EL (cell line): Measurements from ENCODE around the gene RAET1G.
"Not testable (repeated sequence)": the region's sequence is repeated elsewhere in the genome, so short reads cannot be mapped to it uniquely, and the experiment has no call there.

Experiments
- DNase-seq: peaks from one replicate; pipeline ENCODE4 v3.0.0-alpha.2; 2016

The RAET1G gene

DNA sequence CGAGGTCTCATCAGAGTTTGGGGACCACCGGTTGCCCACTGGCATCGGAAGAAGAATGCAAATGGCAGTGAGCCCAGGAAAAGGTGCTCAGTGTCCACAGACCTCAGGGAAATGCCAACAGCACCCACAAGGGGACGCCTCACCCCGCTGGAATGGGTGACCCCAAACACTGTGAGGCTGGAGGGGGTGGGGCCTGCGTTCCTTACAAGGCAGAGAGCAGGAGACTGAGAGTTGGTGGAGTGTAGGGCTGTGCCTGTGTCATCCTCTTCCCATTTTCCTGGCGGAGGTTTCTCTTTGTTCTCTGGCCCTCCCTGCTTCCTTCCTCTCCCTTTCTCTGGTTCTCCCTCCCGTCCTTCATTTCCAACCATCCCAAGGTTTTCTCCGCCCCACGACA lies 31.0 kb upstream of the RAET1G start:
- DNase-seq, result not testable (repeated sequence)

DNA sequence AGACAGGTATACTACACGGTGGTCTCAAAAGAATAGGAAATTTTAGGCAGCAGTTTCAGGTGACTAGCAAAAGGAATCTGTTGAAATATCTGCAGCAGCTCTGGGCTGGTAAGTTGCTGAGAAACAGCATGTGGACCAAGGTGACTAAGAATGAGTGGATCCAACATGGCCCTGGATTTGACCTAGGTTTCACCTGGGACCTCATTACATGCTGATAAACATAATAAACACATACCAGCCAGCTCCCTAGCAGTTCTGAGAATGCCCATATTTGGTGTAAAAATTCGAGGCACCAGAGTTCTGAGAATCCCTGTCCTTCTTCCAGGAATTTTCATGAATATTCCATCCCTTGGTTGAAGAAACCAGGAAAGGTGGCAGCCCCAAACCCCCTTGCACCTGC lies 30.5 kb upstream of the RAET1G start:
- DNase-seq, result not testable (repeated sequence)

GRCh38 chr6:149951626-149952025 lies 28.7 kb upstream of the RAET1G start:
- no peak for DNase-seq

DNA sequence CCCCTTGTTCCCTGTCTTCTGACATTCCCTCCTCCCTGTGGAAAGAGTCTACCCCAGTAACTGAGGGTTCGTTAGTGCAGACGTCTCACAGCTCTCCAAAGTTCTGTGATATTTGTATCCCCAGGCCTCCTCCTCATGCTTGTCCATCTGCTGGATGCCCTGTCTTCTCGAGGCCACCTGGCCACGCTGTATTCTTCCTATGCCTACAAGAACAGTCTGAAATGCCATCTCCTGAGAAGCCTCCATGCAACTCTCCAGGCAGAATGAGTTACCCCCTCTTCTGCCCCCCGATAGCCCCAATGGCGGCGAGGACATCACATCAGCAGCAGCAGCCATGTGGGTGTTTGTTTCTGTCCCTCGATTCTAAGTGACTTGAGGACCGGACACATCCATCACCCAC lies 28.2 kb upstream of the RAET1G start:
- no peak for DNase-seq

DNA sequence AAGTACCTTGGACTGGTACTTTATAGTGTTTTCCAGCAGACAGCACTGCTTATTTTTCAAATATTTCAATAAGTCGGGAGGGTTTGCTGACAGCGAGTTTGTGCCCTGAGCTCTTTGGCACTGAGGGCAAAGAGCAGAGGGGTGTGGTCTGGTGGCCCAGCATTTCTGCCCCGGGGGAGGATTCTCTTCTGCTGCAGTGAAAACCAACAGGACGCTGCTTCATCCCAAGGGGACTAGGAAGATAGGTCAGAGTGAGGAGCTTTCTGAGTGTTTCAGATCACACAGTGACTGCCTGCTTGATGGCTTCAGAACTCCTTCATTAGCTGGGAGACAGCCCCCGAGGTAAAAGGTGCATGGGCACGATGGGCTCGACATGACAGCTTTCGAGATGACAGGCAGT lies 27.5 kb upstream of the RAET1G start:
- no peak for DNase-seq

DNA sequence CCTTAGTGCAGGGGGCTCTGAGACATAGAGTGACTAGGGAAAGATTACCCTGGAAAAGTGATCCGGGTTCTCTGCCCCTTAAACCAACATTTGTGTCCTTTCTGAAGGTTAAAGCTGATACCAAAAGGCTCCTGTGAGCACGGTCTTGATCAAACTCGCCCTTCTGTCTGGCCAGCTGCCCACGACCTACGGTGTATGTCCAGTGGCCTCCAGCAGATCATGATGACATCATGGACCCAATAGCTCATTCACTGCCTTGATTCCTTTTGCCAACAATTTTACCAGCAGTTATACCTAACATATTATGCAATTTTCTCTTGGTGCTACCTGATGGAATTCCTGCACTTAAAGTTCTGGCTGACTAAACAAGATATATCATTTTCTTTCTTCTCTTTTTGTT lies 25.7 kb upstream of the RAET1G start:
- DNase-seq, result no peak

DNA sequence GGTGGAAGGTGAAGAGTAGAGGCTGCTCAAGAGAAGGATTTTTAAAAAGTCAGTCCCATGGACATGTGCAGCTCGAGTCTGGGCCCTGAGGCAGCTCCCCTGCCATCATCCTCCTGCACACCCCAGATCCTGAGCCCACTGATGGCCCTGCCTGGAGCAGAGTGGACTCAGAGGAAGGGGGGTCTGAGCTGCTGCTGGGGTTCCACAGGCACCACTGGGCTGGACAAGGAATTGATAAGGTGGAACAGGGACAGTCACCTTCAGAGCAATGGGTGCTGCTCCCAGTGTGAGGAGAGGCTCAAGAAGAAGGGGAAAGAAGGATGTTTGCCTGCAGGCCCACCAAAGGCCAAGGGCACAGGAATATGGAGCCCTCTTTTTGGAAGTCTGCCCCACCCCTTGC lies 25.1 kb upstream of the RAET1G start:
- DNase-seq, result no peak

DNA sequence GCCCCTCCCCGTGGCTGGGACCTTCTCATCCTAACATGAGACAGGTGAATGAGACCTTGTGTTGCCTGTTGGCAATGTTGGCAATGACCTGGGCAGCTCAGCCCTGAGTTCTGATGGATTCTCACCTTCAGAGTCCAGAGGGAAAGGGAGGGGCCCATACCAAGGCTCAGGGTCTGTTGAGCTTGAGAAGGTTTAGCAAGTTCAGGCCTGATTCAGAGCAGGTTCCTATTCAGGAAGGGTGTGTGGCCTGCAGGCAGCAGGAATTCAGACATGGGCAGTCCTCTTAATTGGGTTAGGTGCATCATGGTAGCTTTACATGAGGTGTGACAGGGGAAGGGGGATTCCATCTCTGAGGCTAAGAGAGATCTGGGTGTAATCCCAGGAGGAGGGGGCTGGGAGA lies 24.6 kb upstream of the RAET1G start:
- DNase-seq, result not testable (repeated sequence)

DNA sequence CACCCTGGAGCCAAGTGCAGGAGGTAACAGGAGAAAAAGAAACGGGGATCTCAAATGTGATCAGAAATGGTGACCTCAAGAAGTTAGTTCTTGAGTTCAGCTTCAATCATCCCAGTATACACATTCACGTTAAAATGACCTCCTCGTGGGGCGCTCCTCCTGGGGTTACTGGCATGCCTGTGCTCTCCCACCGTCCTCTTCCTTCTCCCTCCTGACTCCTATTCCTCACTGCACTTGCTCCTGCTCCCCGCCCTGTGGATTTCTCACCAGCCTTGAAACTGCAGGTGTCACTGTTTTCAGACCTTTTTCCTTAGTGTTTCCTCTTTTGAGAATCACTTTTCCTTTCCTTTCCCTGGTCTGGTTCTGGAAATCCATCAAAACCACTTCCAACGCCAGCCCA lies 23.7 kb upstream of the RAET1G start:
- not testable (repeated sequence) for DNase-seq

DNA sequence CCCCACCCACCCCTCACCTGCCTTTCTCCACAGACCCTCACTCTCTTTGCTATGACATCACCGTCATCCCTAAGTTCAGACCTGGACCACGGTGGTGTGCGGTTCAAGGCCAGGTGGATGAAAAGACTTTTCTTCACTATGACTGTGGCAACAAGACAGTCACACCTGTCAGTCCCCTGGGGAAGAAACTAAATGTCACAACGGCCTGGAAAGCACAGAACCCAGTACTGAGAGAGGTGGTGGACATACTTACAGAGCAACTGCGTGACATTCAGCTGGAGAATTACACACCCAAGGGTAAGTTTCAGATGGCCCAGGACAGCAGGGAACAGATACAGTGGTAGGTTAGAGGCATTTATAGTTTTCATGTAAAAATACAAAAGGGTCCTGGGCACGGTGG lies 22.4 kb upstream of the RAET1G start:
- not testable (repeated sequence) for DNase-seq

- not testable (repeated sequence) for DNase-seq
Observed at GRCh38 chr6:149943321-149943720, 20.4 kb upstream of the RAET1G start.

DNA sequence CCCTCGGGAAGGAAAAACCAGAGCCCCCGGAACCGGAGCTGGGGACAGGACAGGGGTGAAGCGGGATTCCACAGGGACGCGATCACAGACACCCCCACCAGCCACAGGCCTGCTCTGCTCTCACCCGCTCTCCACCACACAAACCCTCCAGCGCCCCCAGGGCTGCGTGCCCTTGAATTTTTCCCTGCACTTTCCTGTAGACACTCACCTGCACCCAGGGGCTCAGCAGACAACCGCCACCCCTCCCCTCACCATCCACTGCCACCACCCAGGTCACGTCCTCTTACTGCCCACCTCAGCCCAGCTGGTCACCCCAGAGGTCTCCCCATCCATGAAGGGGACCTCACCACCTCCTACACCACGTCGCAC lies 19.5 kb upstream of the RAET1G start:
- DNase-seq, result peak; percentile 20

DNA sequence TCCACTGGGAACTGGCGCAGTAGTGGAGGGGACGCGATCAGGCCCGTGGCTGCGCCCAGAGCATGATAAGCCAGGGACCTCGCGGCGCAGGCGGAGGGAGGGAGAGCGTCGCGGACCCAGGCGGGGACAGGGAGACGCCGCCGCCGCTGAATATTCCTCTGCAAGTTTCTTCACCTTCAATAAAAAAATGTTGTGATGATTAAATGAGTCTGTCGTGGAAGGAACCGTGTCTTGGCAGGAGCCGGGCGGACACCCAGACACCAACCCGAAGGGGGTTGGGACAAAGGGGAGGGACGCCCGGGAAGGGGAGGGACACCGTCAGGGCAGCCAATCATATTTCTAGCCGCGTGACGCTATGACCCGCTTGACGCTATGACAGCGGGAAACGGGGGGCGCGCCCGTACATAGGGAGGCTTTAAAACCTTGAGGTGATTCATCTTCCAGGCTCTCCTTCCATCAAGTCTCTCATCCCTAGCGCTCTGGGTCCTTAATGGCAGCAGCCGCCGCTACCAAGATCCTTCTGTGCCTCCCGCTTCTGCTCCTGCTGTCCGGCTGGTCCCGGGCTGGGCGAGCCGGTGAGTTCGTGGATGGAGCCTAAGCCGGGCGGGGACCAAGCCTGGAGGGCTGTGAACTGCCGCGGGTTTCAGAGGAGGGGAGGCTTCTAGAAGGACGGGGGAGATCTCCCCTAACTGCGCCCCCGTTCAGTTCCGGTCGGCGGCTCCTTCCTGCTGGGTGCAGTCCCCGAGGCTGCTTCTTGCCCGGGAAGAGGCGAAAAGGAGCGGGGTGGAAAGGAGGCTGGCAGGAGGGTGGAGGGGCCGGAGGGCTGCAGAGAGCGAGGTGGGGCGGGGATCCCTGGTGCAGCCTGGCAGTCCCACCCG lies 18.9 kb upstream of the RAET1G start, which contains the start of gene ULBP2:
ULBP2 (plus strand) TSS at position 432 of the 878 bp plus-strand sequence; CDS start at position 491, 59 bp downstream.
- DNase-seq, result peak; percentile 98

DNA sequence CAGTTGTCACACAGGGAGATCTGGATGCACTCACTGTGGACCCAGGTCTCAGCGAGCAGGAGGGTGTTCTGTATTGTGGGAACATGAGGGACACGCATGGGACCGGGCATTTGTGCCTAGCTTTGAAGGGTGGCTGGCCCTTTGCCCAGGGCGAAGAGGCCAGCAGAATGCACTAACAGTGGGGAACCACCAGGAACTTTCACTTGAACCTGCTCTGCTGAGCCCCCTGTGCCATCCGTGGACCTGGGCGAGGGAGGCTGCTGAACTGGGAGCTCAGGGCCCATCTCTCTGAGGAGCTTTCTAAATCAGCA lies 17.7 kb upstream of the RAET1G start:
- DNase-seq, result no peak

DNA sequence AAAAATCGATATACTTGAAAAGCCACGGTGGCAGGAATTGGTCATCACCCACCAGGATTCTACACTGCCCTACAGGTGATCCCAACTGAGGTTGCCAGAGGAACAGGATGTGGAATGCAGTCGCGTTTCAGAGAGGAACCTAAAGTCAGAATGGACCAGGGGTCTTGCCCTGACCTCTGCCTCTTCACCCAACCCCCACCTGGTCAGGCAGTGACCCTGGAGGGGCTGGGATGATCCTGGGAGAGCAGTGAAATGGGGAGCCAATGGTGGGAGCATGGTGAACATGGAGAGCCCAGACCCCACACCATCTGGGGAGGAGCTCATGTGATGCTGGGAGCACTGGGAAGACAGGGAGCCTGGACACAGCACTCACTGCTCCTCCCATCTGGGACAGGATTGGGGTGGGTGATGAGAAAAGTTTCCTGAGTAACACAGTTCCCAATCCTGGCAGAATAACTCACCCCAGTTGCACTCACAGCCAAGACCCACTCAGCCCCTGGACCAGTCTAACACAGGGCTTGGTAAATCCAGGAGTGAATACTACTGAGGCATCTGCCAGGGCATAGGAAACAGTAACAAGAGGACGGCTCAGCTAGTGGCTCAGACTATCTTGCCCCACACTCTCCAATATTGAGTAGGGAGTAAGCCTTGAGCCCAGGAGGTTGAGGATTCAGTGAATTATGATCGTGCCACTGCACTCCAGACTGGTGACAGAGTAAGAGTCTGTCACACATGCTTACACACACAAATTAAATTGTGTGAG lies 17.2 kb upstream of the RAET1G start:
- no peak for DNase-seq

- DNase-seq, result no peak
Observed at GRCh38 chr6:149939356-149939648, 16.4 kb upstream of the RAET1G start.

- DNase-seq, result peak; percentile 45
Observed at GRCh38 chr6:149938571-149939355, 15.8 kb upstream of the RAET1G start.

GRCh38 chr6:149938013-149938570 lies 15.2 kb upstream of the RAET1G start:
- DNase-seq, result not testable (repeated sequence)

GRCh38 chr6:149936743-149937142 lies 13.8 kb upstream of the RAET1G start:
- no peak for DNase-seq

DNA sequence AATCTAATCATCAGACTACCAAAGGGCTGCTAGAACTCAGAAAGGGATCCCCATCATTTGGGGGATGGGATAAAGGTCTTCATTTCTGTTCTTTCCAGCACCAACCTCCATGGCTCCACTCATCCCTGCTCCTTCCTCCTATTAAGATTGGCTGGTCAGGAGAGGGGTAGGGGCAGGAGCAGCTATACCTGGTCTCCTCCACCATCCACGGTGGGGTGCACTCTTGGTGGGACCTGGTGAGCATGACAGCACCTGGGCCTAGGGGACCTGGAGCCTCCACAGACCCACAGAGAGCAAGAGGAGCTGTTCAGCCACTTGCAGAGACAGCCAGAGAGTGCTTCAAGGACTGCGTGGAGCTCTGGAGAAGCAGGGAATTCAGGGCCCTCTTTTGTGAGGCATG lies 12.7 kb upstream of the RAET1G start:
- DNase-seq, result no peak

- peak; percentile 26 for DNase-seq
Observed at GRCh38 chr6:149935246-149935645, 12.3 kb upstream of the RAET1G start.

DNA sequence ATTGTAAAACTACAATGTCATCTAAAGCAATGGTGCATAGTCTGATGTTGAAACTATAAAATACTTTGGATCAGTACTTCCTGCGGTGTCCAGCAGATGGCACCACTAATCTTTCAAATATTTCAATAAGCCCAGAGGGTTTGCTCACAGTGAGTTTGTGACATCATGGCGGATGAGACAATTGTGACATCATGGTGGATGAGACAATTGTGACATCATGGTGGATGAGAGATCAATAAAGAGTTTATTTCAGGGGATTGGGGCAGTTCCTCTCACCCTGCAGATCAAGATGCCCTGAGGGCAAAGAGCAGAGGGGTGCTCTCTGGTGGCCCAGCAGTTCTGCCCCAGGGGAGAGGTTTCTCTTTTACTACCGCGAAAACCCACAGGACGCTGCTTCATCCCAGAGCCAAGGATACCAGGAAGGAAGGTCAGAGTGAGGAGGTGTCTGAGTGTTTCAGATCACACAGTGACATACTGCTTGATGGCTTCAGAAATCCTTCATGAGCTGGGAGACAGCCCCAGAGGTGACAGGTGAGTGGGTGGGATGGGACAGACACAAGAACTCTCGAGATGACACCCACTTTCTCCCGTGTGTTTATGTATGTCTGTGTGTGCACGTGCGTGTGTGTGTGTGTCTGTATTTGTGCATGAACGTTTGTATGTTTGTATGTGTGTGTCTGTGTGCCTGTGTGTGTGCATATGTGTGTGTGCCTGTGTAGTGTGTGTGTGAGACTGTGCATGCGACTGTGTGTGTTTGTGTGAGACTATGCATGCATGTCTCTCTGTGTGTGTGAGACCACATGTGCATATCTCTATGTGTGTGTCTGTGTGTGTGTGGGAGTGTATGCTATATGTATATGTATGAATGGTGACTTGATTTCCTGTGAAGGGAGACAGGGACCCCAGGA lies 11.6 kb upstream of the RAET1G start:
- DNase-seq, result peak; percentile 74
